Measurements from ENCODE around the gene MEDAG.

- TF ChIP-seq CTCF (IDR thresholded peaks at IDR 0.05) (no peak), POLR2A (IDR thresholded peaks at IDR 0.05) (no peak)
Measured at GRCh38 chr13:30874561-30874960, 31.5 kb upstream of the MEDAG start.
